SKM-1 treated with dmso at 0.1 percent for 144 hours (cell line): ENCODE measurements around the gene ATP6AP1.

Experiments used
- DNase-seq: peaks from one replicate; lab custom pipeline; 2025; ENCODE audit not compliant: unreplicated experiment; lab: John Stamatoyannopoulos, UW

The ATP6AP1 gene

DNA sequence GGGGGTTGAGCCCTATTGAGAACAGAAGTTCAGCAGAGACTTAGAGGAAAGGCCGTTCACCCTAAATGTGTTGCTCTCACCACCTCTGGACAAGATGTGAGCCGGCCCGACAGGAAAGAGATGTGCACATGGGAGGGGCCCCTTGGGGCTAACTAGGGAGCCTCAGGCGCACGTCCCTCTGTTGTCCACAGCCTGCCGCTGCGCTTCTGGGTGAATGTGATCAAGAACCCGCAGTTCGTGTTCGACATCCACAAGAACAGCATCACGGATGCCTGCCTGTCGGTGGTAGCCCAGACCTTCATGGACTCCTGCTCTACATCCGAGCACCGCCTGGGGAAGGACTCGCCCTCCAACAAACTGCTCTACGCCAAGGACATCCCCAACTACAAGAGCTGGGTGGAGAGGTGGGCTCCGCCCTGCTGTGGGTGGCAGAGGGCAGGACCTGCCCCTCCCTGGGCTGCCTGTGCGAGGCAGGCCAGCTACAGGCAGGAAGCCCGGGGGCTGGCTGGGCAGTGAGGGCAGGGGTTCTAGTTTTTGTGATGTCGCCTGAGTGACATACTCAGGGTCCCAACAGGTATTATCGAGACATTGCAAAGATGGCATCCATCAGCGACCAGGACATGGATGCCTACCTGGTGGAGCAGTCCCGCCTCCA is 42.6 kb downstream of the ATP6AP1 start:
- no peak for DNase-seq

DNA sequence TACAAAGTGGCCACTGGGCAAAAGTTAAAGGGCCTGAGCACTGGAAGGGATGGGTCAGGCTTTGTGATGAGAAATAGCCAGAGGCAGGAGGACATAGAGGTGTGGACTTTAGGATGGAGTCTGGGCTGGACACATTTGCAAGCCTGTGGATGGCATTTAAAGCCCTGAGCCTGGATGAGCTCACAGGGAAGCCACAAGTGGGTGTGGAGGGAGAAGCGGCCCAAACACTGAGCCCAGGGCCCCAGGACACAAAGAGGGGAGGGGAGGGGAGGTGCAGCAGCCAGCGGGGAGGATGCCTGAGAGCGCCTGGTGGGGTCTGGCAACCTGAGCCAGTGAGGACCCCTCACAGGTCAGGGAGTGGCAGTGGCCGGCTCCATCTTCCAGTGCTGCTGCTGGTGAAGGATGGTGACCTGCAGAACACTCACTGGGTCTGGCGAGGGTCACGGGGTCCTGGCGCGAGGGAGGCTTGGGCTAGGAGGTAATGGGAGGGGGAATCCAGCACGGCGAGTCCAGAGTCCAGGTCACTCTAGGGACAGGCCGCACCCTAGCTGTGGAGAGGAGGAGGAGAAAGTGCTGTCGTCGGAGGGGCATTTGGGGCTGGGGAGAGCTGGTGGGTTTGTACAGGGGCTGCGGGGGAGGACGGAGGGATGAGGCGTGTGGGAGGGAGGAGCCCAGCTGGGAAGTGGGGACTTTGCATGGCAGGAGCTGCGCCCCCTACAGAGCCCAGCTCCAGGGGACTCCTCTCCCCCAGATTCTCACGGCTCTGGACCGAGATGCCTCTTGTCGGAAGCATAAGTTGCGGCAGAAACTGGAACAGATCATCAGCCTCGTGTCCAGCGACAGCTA is 43.6 kb downstream of the ATP6AP1 start:
- DNase-seq = no peak

DNA sequence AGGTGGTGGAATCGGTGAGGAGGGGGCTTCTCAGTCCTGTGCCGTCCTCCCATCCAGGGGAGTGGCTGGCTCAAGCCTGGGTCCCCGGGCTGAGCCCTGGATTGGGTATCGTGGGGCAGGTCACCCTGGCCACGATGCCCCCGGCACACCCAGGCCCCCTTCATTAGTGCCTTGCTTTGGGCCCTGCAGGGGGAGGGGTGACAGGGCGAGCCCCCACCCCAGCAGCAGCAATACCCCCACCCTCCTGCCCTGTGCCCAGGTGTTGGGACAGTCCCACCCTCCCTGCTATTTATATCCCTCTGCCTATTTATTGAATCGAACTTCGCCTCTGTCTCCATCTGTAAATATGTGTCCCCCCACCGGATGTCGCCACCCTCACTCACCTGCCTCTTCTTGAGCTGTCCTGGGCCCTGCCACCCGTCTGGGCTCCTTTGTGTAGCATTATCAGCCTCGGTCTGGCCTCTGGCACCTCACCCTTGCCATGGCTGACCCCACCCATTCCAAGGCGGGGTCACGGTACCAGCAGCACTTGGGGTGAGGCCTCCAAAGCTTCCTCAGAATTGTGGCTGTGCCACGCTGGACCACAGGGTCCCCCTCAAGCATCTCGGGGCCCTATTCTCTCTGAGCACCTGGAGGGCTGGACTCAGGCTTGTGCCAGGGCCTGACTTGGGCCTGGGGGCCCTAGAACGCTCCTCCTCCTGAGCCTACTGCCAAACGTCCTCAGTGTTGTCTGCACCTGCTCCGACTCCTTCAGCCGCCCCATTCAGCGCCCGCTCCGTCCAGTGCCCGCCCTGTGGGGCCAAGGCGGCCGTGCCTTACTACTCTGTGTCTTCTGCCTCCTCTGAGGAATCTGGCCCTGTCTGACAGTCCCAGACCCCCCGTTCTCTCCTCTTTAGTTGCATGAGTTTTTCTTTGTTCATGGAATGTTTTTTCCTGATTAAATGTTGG is 44.5 kb downstream of the ATP6AP1 start:
- DNase-seq = no peak

DNA sequence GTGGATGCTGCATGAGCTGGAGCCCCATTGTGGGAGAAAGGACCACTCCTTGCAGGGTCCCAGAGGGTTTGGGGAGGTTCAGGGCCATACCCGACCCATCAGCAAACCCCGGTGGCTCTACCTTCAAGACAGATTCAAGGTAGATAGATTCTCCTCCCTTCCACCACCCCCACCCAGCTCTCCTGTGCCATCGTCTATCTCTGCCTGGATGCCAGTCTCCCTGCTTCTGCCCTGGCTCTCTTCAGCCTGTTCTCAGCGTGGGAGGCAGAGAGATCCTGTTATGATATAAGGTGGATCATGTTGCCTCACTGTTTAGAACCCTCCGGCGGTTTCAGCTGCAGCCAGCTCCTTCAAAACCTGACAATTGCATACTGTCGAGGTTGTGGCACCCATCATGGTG is 45.2 kb downstream of the ATP6AP1 start:
- DNase-seq = no peak

DNA sequence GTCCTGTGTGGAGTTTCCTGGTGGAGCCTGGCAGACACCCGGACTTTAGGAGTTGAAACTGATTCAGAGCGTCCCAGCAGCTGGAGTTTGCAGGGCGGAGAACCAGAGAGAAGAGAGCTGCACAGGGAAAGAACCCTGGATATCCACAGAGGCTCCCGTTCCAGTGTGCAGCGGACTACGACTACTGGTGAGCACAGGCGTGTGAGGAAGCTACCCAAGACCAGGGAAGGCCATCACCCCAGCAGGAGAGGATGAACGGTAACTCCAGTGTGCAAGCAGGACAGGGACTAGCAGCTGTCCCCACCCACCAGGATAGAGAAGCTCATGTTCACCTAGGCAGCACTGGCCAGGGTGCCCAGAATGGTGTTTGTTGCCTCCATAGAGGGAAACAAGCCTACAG is 48.3 kb downstream of the ATP6AP1 start:
- no peak for DNase-seq

DNA sequence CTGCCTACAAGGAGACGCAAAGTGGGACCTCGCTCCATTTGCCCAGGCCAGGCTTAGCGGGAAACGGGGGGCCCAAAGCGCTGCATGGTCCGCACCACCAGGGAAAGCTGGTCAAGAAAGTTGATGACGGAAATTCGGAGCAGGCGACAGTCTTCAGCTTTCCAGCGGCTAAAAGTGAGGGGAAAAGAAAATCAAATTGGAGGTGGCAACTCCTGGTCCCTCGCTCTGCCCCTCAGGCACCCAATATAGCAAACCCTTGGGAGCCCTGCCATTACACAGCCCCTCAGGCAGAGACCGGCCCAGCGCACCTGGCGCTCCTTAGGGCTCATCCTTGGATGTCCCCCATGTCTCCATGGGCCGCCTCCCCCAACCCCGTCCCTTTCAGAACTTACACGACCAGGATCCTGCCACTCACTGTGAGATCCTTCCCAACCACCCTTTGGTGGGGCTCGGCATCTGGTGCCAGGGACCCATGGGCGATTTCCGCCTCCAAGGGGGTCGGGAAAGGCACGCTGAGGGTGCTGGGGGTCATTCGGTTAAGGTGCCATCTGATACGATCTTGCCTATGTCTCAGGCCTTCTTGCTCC is 49.5 kb downstream of the ATP6AP1 start:
- DNase-seq = no peak

DNA sequence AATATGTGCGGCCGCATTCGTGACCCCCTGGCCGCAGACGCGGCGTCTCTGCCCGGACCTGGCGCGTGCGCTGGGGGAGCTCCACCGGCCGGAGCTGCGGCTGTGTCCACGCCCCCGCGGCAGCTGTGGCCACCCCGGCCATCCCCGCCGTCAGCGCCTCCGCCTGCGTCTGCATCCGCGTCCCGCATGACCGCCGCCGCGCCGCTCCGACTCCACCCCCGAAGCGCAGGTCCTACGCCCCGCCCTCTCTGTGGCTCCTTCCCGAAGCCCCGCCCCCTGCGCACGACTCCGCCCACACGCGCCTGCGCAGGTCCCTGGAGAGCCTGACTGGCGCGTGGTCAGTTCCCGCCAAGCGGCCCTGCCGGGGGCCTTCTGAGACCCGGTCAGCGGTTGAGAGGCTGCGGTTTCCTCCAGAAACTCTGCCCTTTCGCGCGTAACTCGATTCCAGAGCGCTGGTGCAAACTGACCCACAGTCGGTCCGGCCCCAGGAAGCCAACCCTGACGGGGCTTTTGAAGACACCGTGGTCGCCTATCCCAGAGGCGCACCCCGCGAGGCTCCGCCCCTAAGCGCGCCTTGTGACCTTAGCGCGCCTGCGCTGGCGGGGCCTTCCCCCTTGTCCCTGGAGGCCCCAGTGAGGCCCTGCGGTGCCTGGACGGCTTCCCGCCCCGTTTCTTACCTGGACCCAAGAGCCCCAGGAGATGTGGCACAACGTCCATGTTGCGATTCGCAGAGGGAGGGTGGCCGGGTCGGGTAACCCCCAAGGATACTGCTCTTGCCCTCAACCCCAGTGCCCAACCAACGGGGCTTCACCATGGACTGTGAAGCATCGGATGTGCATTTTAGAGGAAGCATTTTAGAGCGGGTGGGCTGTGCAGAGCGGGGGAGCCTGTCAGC is 50.5 kb downstream of the ATP6AP1 start, which contains the start of gene LAGE3:
Gene LAGE3 (minus strand): TSS at position 554 of the 895 bp plus-strand sequence. CDS start 366 bp downstream, at position 188.
- peak; percentile 61 for DNase-seq

DNA sequence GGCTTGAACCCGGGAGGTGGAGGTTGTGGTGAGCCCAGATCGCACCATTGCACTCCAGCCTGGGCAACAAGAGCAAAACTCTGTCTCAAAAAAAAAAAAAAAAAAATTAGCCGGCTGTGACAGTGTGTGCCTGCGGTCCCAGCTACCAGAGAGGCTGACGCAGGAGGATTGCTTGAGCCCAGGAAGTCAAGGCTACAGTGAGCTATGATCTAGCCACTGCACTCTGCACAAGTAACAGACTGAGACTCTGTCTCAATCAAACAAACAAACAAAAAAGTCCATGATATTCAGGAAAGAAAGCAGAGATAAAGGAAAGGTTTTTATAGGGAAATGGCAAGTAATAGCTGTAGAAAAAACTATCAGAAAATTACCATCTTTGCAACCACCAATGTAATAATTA is 52.7 kb downstream of the ATP6AP1 start:
- no peak for DNase-seq

DNA sequence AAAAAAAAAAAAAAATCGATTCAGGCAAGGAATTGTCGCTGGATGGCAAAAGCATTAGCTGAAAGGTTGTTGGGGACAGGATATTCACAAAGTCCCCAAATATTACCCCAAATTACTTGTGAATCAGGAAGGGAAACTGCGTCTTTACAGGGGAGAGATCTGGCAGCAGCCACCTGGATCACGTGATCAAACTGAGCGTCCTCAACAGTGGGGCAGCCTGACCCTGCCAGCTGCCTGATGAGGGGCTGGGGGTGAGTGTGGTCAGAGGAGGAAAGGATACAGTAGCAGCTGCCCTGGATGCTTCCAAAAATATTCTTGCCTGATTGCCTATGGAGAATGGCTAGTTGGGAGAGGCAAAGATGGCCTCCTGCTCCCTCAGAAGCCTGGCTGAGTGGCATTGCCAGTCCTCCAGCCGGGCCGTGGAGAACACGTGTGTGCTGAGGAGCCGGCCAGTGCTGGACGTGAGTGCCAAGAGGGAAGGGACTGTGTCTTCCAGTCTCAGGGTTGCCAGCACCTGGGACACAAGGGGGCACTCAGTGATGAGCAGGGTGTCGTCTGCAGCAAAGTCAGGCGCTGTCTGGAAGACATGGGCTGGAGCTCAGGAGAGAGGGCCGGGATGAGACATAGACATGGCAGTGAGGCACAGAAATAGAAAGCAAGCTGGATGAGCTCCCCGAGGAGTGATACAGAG is 53.6 kb downstream of the ATP6AP1 start:
- DNase-seq = no peak

DNA sequence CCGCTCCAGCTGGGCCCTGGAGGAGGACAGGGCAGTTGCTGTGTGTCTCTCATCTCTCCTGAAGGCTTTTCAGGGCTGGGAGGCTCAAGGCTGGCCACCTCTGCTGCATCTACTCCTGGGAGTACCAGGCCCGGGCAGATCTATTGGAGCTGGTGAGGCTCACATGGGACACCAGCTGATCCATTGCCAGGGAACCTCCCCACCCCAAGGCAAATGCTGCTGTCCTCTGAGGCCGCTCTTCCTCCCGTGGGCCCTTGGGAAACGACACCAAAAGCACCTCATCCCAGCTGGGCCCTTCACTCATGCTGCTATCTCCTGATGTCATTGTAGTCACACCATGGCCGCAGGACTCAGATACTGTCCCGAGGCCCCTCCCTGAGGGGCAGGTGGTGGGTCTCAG is 54.3 kb downstream of the ATP6AP1 start:
- DNase-seq = no peak

DNA sequence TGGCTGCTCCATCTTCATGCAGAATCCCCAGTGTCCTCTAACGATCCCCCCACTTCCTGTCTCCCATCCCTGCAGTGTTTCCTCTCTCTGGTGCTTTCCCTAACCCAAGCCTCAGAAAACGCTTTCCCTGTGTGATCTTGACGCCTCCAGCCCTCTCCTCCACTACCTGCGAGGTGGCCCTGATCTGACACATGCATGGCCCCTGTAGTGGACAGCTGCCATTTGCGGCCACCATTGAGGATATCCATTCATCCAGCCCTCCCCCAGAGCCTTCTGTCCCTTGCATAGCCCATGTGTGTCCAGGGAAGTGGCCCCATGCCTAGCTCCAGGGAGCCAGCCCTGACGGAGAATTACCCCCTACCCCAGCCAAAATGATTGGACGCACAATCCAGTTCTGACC is 54.8 kb downstream of the ATP6AP1 start:
- no peak for DNase-seq

DNA sequence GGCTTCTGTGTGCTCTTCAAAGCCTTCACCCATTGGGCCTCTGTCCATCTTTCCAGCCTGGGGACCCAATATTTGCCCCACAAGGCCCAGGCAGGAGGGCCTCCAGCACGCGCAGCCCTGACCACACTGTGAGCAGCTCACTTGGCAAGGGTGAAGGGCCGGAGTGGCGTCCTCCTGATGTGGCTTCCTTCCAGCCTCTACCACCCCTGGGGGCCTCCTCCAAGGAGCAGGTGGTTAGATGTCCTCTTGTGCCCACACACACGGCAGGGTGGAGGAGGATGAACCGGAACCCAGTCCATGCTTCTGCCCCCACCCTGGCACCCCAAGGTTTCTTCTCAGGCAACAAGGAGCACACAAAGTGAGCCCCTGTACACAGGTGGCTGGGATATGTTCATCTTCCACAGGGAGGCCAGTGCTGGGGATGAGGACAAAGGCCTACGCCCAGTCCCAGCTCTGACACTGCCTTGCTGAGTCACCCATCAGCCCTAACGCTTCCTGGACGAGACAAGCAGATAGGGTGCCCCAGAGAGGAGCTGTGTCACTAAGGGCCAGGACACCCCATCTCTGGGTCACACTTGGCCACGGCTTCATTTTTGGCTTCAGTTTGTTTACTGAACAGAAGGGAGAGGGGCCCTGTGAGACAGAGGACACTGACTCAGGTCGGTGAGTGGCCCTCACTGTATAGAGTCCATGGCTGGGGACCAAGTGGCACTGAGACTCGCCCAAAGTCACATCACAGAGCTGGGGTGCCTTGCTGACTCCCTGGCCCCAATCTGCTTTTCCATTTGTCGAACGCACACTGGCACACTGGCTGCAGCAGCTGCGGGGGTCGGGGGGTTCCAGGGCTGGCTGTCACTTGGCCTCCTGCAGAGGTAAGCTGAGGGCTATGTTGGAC is 56.0 kb downstream of the ATP6AP1 start:
- DNase-seq = no peak

DNA sequence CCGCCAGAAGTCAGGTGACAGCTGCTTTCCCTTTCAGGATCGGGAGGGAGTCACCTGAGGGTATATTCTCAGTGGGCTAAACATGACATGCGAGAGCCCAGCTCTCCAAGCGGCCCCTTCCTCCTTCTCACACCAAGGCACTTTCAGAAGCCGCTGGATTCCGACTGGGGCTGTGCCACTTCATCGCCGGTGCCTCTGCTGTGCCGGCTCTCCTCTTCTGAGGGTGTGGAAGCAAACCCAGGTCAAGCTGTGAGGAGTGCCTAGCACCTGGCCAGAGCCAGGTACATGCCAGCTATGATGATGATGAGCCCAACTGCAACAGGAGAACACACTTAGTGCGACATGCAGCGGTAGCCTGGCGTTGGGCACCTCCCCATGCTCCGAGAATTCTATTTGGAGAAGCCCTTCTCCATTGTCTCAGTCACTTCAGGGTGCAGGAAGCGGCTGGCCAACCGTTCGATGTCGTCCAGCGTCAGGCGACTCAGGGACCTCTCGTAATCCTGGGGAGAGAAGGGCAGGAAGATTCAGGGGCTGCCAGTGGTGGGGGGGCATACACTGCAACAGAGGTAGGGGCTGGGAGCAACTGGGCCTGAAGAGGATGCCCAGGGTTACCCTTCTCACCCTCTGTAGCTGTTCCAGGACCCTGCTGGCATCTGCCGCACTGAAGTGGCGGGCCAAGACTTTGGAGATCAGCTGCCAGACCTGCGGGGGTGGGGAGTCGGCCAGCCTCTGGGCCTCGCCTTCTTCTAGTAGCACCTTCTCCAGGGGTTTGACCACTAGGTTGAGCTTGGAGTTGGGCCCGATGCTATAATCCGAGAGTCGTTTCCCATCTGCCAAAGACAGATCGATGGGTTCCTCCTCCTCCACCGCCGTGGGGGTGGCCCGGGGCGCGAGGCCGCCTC is 56.9 kb downstream of the ATP6AP1 start:
- DNase-seq = no peak

DNA sequence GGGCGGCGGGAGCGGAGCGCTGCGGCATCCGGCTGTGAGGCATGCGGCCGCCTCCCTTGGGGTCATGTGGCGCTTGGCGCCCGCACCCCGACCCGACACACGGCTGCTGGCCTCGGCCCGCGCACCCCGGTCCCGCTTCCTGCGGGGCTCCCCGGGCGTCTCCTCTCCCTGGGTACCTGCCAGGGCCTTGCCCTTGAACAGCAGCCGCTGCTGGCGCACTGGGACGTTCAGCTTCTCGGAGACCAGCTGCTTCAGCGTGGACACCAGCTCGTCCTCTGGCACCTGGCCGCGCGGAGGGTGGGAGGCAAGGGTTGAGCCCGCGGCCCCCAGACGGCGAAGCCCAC is 57.5 kb downstream of the ATP6AP1 start:
- DNase-seq = no peak
